GM10248 (cell line): Measurements from ENCODE around the gene KCNQ5.

ENCODE experiments used
- CTCF ChIA-PET: fragments of 300-600 bp; sonication (Branson Sonifier 250); formaldehyde crosslinking; extraction: SDS; loops from one replicate; lab custom pipeline; 2021; ENCODE audit warnings: antibody characterized with exemption; lab: Yijun Ruan, JAX
- POLR2A ChIA-PET: fragments of 350-650 bp; sonication (Branson Sonifier 250); formaldehyde crosslinking; extraction: SDS; loops from one replicate; lab custom pipeline; 2020; ENCODE audit warnings: antibody characterized with exemption; lab: Yijun Ruan, JAX
- DNase-seq: peaks from one replicate; pipeline ENCODE4 v3.0.0; 2012; ENCODE audit errors: extremely low spot score
- TF ChIP-seq, protein P1 (sequence below): IDR thresholded peaks from 2 replicates; pipeline ENCODE4 v1.5.1; 2012; ENCODE audit warnings: mild to moderate bottlenecking, low read depth; ENCODE audit errors: extremely low read depth, missing control alignments, control extremely low read depth

Gene KCNQ5

DNA sequence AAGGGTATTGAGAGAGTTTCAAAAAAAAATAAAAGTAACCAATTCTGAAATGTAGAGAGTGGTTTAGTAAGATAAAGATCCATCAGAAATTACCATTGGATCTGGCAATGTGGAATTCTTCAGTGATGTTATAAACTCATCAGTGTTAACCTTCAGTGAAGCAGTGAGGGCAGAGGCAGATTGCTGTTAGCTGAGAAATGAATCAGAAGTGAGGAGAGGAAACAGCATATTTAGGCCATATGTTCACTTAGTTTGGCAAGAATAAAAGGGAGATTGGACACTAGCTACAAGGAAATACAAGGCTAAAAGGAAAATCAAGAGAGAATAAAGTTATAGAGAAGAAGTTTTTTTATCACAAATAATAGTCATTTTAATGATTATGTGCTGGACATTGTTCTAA lies 9.6 kb downstream of the KCNQ5 start:
- POLR2A ChIA-PET, result no interaction called here
- no peak for DNase-seq
- CTCF ChIA-PET, result interaction anchor here (1.2 to 2.7 kb wide), 3 partner anchors 9 to 15 kb away, joined by 3 to 10 read pairs (median 4); partner anchors contain the start of gene KCNQ5
- TF ChIP-seq, protein P1, sequence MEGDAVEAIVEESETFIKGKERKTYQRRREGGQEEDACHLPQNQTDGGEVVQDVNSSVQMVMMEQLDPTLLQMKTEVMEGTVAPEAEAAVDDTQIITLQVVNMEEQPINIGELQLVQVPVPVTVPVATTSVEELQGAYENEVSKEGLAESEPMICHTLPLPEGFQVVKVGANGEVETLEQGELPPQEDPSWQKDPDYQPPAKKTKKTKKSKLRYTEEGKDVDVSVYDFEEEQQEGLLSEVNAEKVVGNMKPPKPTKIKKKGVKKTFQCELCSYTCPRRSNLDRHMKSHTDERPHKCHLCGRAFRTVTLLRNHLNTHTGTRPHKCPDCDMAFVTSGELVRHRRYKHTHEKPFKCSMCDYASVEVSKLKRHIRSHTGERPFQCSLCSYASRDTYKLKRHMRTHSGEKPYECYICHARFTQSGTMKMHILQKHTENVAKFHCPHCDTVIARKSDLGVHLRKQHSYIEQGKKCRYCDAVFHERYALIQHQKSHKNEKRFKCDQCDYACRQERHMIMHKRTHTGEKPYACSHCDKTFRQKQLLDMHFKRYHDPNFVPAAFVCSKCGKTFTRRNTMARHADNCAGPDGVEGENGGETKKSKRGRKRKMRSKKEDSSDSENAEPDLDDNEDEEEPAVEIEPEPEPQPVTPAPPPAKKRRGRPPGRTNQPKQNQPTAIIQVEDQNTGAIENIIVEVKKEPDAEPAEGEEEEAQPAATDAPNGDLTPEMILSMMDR, result no peak

DNA sequence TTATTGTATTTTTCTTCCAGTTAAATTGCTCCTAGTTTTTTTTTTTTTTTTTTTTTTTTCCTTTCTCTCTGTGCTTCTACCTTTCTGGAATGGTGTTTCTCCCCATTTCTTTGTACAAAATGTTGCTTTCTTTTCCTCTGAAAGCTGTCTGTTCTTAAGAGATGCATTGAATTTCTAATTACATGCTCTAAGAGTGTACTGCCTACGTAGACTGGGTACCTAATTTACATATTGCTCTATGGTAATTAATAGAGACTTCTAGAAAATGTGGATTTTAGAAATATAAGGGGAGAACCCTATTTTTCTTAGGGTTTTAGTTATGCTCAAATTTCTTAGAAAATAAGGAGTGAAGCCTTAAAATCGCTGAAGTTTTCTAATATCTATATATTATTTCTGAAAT lies 13.8 kb downstream of the KCNQ5 start:
- CTCF ChIA-PET, result interaction anchor here (0.9 to 2.2 kb wide), 6 partner anchors 9 to 20 kb away, joined by 3 to 7 read pairs (median 6); no protein-coding TSS in a partner anchor
- POLR2A ChIA-PET, result interaction anchor here (0.6 kb wide), 1 partner anchor 154 kb away, joined by 5 read pairs; no protein-coding TSS in a partner anchor
- TF ChIP-seq, protein P1, result no peak
- DNase-seq, result no peak

DNA sequence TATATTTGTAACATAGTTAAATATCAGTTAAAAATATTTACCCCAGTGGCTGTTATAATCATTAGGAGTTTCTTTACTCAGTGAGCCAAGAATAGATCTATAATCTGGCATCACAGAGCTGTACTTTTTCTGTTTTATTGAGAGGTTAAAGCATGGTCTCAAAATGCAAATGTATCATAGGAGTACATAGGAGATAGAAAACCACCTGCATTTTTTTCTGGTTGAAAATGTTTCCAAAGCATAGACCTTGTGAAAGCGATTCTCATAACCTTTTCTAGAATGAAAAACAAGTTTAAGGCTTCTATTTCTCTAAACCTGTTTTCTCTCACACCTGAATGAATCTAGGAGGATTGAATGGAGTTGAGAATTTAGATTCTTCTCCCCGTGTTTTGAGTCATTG lies 14.4 kb downstream of the KCNQ5 start:
- DNase-seq, result peak; percentile 17
- ChIA-PET POLR2A (no interaction called here), CTCF (interaction anchor here (0.8 to 1.7 kb wide), 6 partner anchors 11 to 224 kb away, joined by 3 to 6 read pairs (median 3); no protein-coding TSS in a partner anchor)
- TF ChIP-seq, protein P1, result no peak

DNA sequence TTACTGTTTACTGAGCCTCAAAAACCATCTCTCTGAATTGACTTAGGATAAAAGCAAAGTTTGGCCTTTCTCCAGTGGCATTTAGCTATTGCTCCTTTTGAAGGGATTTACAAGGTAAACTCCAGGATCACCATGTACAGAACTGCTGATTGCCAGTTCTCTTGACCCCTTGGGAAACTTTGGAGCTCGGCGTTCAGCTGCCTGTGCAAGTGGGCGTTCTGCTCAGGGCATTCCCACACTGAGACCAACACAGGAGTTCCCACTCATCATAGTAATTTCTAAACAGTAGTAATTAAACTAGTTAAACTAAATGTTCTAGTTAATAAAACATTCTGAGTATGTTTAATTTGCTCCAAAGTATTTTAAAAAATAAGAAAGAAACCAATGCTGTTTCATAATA lies 14.9 kb downstream of the KCNQ5 start:
- CTCF ChIA-PET, result interaction anchor here (0.8 to 1.7 kb wide), 7 partner anchors 12 to 225 kb away, joined by 3 to 6 read pairs (median 3); no protein-coding TSS in a partner anchor
- DNase-seq, result no peak
- TF ChIP-seq, protein P1, result no peak
- POLR2A ChIA-PET, result no interaction called here

DNA sequence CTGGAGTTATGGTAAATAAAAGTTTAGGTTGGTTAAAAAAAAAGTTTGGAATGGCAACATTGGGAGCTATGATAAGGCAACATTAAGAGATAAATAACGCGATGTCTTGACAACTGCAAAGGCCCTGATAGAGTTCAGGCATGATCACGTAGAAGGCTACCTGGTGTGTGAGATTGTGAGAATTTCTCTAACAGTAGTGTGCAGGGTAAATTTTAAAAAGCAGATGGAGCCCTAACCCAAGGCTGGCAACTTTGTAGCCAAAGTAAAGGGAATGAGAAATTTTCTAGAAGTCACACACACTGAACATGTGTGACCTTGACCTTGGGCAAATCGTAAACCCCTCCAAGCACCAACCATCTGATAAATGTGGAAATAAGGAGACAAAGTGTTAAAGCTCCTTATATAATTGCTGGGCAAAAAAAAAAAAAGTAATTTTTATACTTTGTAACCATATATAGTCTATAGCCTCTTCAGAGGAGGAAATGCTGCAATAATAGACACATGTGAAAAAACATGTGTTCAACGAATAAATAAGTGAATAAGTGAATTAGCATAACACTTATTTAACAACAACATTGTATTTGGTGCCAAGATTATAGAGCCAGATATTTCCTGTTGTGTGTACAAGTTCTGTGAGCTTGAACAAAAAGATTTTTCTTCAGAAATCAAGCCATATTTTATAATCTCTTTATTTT lies 18.2 kb downstream of the KCNQ5 start:
- POLR2A ChIA-PET, result no interaction called here
- TF ChIP-seq, protein P1, result peak; percentile 14
- no peak for DNase-seq
- CTCF ChIA-PET, result interaction anchor here (0.6 to 1.6 kb wide), 13 partner anchors 8 to 519 kb away, joined by 3 to 6 read pairs (median 3); no protein-coding TSS in a partner anchor

DNA sequence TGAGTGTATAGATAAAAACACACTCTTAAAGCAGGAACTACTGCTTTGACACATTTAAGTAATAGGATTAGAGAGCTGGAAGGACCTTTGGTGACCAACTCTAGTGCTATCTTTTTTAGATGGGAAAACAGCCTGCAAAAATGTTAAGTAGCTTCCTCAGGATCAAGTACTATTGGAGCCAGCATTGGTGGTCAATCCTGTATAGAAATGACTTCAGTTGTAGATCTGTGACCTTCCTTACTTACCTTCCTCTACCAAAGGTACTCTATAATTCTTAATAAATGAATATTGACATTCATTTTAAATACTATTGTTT lies 18.7 kb downstream of the KCNQ5 start:
- TF ChIP-seq, protein P1, result no peak
- no peak for DNase-seq
- ChIA-PET POLR2A (no interaction called here), CTCF (interaction anchor here (0.6 to 1.6 kb wide), 12 partner anchors 9 to 519 kb away, joined by 3 to 6 read pairs (median 3); no protein-coding TSS in a partner anchor)
